Stimulated activated CD4-positive, alpha-beta T cell treated with anti-CD3 and anti-CD28 coated beads, Interleukin-1b, Interleukin-23, amount 100 ng/mL, for 48 hours (primary cell): ENCODE measurements around the gene KCNG4.
"Not testable (repeated sequence)": the region's sequence is repeated elsewhere in the genome, so short reads cannot be mapped to it uniquely, and the experiment has no call there.

ENCODE experiments used
- DNase-seq: peaks from one replicate; pipeline ENCODE4 v3.0.0-alpha.2; 2020

Gene KCNG4

DNA sequence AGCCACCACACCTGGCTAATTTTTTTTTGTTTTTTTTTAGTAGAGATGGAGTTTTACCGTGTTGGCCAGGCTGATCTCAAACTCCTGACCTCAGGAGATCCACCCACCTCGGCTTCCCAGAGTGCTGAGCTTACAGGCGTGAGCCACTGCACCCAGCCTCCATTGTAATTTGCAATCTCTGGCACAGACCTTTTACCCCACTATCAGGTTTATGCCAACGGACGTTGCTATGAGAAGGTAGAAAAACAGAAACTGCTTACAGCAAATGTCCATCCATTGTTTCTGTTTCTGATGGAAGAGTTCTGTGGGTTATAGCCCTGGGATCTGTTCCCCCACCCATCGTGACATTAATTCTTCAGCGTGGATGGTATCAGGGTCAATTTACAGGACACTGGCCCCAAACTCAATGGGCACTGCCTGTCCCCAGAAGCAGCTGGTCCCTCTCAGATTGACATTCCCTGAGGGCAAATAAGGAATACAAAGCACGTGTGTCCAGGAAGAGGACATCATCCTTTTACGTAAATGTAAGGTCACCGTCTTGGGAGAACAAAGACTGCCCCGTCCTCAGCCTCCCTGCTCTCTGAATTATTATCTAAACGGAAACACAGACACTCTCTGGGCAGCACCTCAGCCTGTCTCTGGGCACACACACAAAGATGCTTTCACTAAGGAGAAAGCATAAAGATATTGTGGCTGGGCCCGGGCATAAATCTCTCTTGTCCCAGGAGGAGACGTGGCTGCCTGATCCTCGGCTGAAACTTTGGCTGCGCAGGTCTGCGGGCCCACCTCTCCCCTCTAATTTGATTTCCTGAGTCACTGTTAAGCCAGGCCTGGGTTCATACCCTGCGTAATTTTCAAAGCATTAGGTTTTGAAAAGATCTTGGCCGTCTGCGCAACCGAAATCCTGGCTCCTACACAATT, 5.2 kb downstream of the KCNG4 start:
- DNase-seq, result no peak

DNA sequence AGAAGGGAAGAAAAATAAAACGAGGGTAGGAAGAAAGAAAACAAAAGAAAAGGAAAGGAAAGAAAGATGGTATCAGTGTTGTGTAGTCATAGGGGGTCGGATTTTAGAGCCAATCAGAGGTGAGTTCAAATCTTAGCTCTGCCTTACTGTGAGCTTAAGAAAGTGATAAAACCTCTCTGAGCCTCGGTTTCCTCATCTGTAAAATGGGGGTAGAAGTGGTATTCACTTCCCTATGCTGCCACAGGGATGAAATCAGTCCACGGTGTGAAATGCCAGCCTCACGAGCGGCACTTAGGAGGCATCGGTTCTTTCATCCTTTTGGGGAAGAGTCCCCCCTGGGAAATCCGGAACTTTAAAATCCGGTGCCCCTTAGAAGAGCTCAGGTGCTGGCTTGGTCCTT, 6.1 kb downstream of the KCNG4 start:
- no peak for DNase-seq

DNA sequence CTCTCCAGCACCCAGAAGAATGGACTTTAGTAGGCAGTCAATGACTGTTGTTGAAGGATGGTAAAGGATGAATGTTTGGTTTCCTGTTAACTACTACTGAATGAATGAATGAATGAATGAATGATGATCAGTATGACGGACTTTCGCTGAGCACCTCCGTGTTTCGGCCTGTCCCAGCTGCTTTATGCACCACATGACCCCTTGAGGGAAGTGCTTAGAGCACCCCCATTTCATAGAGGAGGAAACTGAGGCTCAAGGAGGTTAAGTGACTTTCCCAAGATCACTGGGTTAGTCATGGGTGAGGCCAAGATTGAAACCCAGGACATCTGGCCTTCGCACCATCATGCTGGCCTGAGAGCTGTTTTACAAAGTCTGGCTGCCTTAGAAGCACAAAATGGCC, 6.8 kb downstream of the KCNG4 start:
- no peak for DNase-seq

DNA sequence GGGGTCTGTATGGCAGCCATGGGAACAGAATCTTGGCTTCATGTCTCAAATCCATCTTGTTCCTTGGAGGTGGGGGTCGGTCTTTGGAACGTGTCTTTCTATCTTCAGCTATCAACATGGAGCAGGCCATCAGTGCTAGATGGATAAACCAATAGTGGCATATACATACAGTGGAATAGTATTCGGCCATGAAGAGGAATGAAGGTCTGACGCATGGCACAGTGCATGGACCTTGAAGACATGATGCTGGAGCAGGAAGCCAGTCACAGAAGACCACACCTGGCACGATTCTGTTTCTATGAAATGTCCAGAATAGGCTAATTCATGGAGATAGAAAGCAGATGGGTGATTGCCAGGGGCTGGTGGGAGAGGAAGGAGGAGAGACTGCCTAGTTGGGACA, 7.8 kb downstream of the KCNG4 start:
- no peak for DNase-seq

DNA sequence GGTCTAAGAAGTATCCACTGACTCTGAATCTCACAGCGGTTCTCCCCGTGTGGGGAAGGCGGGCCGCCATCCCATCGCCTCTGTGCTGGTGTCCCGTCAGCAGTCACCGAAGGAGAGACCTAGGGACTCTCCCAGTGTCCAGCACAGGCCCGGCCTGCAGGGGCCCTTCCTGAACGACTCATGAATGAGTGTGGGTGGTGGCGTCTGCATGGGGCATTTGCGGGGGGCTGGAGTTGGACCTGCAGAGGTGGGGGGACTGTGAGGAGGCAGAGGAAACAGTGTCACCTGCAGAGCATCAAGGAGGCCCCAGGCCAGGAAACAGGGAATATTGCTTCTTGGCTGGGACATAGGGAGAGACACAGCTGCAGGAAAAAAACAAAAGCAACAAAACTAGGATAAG, 10.3 kb downstream of the KCNG4 start:
- no peak for DNase-seq

- DNase-seq, result no peak
Measured at GRCh38 chr16:84228256-84228838, 11.5 kb downstream of the KCNG4 start.

- no peak for DNase-seq
Measured at GRCh38 chr16:84227548-84227947, 12.3 kb downstream of the KCNG4 start.

- DNase-seq, result no peak
Measured at GRCh38 chr16:84226026-84226425, 13.8 kb downstream of the KCNG4 start.

GRCh38 chr16:84225571-84225970, 14.2 kb downstream of the KCNG4 start:
- no peak for DNase-seq

GRCh38 chr16:84225126-84225525, 14.7 kb downstream of the KCNG4 start:
- no peak for DNase-seq

- DNase-seq, result no peak
Measured at GRCh38 chr16:84224554-84224953, 15.3 kb downstream of the KCNG4 start.

- DNase-seq, result no peak
Measured at GRCh38 chr16:84223456-84223855, 16.4 kb downstream of the KCNG4 start.

DNA sequence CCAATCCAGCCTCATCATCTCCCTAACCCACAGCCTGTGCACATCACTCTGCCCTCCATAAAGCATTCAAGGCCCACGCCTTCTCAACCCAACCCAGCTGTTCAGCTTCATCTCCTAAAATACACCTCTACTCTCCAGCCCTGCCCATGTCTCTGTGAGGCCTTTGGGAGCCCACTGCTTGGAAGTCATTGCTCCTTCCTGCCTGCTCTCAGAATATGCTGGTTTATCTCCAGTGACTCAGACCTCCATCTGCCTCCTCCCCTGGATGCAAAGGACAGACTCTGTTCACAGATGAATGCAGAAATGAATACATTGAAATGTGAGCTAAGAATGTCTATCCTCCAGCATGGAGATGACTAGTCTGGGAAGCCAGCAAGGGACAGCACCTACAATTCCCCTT, 19.0 kb downstream of the KCNG4 start:
- no peak for DNase-seq

DNA sequence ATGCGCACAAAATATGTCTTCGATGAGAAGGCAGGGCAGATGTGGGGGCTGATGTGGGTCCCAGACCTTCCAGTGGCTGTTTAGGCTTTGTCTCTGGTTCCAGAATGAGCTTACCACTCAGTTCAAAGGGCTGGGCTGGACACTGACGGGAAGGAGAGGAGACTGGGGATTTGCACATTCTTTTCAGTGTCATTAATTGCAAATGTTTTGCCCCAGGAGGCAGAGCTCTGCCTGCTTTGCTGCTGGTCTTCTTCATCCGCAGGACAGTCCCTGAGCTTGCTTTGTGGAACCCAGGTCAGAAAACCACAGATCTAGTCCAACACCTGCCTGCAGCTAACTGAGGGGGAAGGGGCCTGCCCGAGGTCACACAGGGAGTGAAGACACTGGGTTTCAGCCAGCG, 20.9 kb downstream of the KCNG4 start:
- DNase-seq, result no peak

GRCh38 chr16:84218176-84218823, 21.5 kb downstream of the KCNG4 start:
- no peak for DNase-seq

DNA sequence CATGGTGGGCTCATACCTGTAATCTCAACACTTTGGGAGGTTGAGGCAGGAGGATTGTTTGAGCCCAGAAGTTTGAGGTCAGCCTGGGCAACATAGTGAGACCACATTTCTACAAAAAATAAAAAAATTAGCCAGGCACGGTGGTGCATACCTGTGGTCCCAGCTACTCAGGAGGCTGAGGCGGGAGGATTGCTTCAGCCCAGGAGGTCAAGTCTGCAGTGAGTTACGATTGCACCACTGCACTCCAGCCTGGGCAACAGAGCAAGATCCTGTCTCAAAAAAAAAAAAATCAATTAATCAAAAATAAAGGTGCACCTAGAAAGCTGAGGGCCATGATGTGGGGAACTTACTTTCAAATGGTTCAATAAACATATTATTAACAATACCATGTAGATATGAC, 23.7 kb downstream of the KCNG4 start:
- not testable (repeated sequence) for DNase-seq

DNA sequence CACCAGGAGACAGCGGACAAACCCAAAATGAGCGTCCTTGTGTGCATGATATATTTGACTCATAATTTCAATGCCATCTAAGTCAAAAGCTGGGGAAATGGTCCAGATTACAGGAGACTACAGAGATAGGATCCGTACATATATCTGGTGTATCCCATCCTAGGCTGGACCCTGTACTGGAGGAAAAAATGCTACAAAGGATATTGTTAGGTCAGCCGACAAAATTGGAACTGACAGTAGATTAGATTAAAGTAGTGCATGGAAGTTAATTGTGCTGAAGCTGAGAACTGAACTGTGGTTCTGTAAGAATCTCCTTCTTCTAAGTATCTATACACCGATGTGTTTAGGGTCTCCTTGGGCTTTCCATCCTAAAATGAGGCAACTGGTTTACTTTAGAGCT, 24.3 kb downstream of the KCNG4 start:
- DNase-seq, result no peak

DNA sequence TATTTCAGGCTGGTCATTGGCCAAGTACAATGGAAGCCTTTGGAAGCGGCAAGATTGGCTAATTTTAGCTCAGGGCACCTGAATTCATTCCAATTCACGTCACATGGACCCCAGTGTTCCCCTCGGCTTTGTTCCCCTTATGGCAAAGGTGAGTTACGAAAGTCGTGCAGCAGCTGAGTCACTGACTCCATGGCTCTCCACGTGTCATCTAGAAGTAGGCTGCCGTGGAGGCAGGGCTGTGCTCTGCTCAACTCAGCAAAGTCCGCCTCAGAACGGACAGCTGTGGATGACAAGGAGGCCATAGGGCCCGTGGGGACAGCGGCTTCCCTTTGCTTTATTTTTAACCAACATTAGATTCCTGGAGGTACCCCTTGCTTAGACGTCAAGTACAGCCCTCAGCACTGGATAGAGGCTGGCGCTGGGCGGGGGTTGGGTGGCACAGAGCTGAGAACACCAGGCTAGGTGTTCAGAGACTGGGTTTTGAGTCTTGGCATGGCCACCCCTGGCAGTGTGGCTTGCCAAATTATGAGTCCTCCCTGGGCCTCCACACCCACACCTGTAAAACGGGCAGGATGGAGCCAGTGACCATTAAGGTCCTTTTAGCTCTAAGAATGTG, 25.3 kb downstream of the KCNG4 start:
- DNase-seq, result no peak

- DNase-seq, result no peak
Measured at GRCh38 chr16:84212631-84213030, 27.2 kb downstream of the KCNG4 start.

DNA sequence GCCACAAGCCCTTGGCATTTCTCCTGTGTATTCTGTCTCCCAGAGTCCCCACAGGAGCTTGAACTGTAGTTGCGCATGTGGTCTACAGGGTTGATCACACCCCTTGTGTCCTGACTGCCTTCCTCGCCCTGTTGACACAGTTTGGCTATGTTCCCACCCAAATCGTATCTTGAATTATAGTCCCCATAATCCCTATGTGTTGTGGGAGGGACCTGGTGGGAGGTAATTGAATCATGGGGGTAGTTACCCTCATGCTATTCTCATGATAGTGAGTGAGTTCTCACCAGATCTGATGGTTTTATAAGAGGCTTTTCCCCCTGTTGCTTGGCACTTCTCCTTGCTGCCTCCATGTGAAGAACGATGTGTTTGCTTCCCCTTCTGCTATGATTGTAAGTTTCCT, 27.7 kb downstream of the KCNG4 start:
- DNase-seq, result no peak

DNA sequence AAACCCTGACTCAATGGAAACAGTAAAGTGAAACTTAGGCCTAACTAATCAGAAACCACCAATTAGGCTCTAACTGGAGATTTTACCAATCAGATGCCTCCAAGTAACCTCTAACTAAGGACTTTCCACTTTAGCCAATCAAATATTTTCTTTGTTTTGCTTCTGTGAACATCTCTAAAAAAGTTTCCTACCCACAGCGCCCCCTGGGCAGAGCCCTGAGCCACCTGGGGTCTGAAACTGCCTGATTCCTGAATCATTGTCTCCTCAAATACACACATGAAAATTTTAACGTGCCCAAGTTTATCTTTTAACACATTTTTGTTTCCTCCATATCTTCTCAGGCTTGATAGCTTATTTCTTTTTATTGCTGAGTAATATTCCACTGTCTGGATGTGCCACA, 29.8 kb downstream of the KCNG4 start:
- DNase-seq, result no peak

- no peak for DNase-seq
Measured at GRCh38 chr16:84207879-84208278, 31.9 kb downstream of the KCNG4 start.

- DNase-seq, result no peak
Measured at GRCh38 chr16:84207251-84207650, 32.6 kb downstream of the KCNG4 start.
